GF-D8 (cell line): ENCODE data around the gene SLC25A38.

Experiments used
- DNase-seq: peaks from one replicate; lab custom pipeline; 2025; lab: John Stamatoyannopoulos, UW

The SLC25A38 gene

GRCh38 chr3:39434574-39434973 is 51.4 kb downstream of the SLC25A38 start:
- DNase-seq: no peak

GRCh38 chr3:39435006-39435748 is 52.0 kb downstream of the SLC25A38 start:
- DNase-seq: no peak

GRCh38 chr3:39438880-39439279 is 55.7 kb downstream of the SLC25A38 start:
- no peak for DNase-seq

- no peak for DNase-seq
Observed at GRCh38 chr3:39440316-39440715, 57.1 kb downstream of the SLC25A38 start.

- DNase-seq: no peak
Observed at GRCh38 chr3:39443530-39443929, 60.4 kb downstream of the SLC25A38 start.

GRCh38 chr3:39445927-39446326 is 62.8 kb downstream of the SLC25A38 start:
- DNase-seq: no peak

GRCh38 chr3:39446444-39446843 is 63.3 kb downstream of the SLC25A38 start:
- DNase-seq: no peak
